ENCODE results near the gene RAB4A. TPM values are rescaled to one million over a fixed set of nuclear protein-coding genes. Genes with fewer than 3 reads are reported as not detected.

Gene RAB4A
- total and polyA plus RNA-seq, 9 of the 15 experiments (the other 6 are each of a cell fraction or from before 2014, with no cell fraction given), result 8.3 to 61.0 (median 26.7) TPM

- no peak for FAIRE-seq
- no peaks in the 10 kb centered on the region for H3K27me3 ChIP-seq (ENCODE audit: control insufficient read depth in 2 of 2, insufficient read depth in 2 of 2, low read length in 2 of 2)
- peaks cover 0 to 15% of the 10 kb centered on the region in 2 experiments; a peak in 3 of 5 replicates for H3K4me1 ChIP-seq (replicated peaks in 1 of 2; ENCODE audit: control insufficient read depth in 2 of 2, insufficient read depth in 2 of 2, low read length in 2 of 2)
- ChIA-PET POLR2A (interaction anchor here (0.7 to 1.2 kb wide), 2 partner anchors 9 to 826 kb away, joined by 3 to 6 read pairs; no protein-coding TSS in a partner anchor), CTCF (ENCODE audit: low intra/inter-chr PET ratio) (no interaction called here)
- H3K36me3 ChIP-seq (ENCODE audit: control insufficient read depth, insufficient read depth, low read length), result peaks cover 15% of the 10 kb centered on the region
- TF ChIP-seq ZNF830 (CRISPR knock-in tag; IDR thresholded peaks at IDR 0.05) (no peak), HEY1 (CRISPR knock-in tag; IDR thresholded peaks at IDR 0.05; ENCODE audit: borderline replicate concordance) (no peak), ZNF384 (IDR thresholded peaks at IDR 0.05; ENCODE audit: low read depth, low read length) (no peak), XRCC4 (IDR thresholded peaks at IDR 0.05; ENCODE audit: extremely low read depth, insufficient read depth, insufficient read length) (no peak), SMARCC2 (IDR thresholded peaks at IDR 0.05; ENCODE audit: low read depth) (no peak), RBM15 (IDR thresholded peaks at IDR 0.05; ENCODE audit: insufficient read depth, low read length) (no peak), ZNF780A (CRISPR knock-in tag; IDR thresholded peaks at IDR 0.05) (no peak), ZNF318 (IDR thresholded peaks at IDR 0.05; ENCODE audit: borderline replicate concordance in 1 of 2, low read depth in 1 of 2) (no peak), ZNF175 (CRISPR knock-in tag; IDR thresholded peaks at IDR 0.05; ENCODE audit: low read depth) (no peak), CCAR2 (IDR thresholded peaks at IDR 0.05; ENCODE audit: low read depth, low read length) (no peak)
- TF ChIP-seq, protein P1, sequence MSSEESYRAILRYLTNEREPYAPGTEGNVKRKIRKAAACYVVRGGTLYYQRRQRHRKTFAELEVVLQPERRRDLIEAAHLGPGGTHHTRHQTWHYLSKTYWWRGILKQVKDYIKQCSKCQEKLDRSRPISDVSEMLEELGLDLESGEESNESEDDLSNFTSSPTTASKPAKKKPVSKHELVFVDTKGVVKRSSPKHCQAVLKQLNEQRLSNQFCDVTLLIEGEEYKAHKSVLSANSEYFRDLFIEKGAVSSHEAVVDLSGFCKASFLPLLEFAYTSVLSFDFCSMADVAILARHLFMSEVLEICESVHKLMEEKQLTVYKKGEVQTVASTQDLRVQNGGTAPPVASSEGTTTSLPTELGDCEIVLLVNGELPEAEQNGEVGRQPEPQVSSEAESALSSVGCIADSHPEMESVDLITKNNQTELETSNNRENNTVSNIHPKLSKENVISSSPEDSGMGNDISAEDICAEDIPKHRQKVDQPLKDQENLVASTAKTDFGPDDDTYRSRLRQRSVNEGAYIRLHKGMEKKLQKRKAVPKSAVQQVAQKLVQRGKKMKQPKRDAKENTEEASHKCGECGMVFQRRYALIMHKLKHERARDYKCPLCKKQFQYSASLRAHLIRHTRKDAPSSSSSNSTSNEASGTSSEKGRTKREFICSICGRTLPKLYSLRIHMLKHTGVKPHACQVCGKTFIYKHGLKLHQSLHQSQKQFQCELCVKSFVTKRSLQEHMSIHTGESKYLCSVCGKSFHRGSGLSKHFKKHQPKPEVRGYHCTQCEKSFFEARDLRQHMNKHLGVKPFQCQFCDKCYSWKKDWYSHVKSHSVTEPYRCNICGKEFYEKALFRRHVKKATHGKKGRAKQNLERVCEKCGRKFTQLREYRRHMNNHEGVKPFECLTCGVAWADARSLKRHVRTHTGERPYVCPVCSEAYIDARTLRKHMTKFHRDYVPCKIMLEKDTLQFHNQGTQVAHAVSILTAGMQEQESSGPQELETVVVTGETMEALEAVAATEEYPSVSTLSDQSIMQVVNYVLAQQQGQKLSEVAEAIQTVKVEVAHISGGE (CRISPR knock-in tag; IDR thresholded peaks at IDR 0.05), result no peak
- H3K9ac ChIP-seq (ENCODE audit: insufficient read depth in 1 of 2, low read depth in 2 of 2, low read length in 2 of 2), result no peak overlapping the region
- peaks cover 61% of the 10 kb centered on the region for H3K79me2 ChIP-seq (ENCODE audit: control insufficient read depth, insufficient read depth, low read length)
- H4K20me1 ChIP-seq (replicated peaks; ENCODE audit: control insufficient read depth, insufficient read depth, low read length), result peaks cover 6% of the 10 kb centered on the region; the same call in 1 of the 2 replicates
- no peak overlapping the region for H3K27ac ChIP-seq (ENCODE audit: extremely low read depth, low read depth, low read length)
- H3K4me3 ChIP-seq, result no peak overlapping the region
- in situ Hi-C loops (cut with MboI) (no loop called here), intact Hi-C loops (cut with micrococcal nuclease) (no loop called here)
- no peak for DNase-seq (ENCODE audit: extremely low read depth in 1 of 4, low spot score in 3 of 4)
- H3K9me3 ChIP-seq (replicated peaks; ENCODE audit: control insufficient read depth, insufficient read depth, low read depth, low read length), result no peaks in the 10 kb centered on the region
- H3K9me1 ChIP-seq (ENCODE audit: control insufficient read depth, insufficient read depth, low read length), result no peaks in the 10 kb centered on the region
- BruUV-seq (replicated peaks), result no TSS peak
- 96% methylated on average over 3 of the region's 3 CpGs for WGBS (ENCODE audit: insufficient coverage, low coverage, missing lambda C conversion rate)
- H3K4me2 ChIP-seq (ENCODE audit: insufficient read depth, low read length), result no peak overlapping the region
- no peak overlapping the region for H2AFZ ChIP-seq (ENCODE audit: low read depth, low read length)
- ATAC-seq, result no peak
Measured at GRCh38 chr1:229284887-229285286, 14.0 kb downstream of the RAB4A start.
